OCI-LY7 (cell line): ENCODE results near the gene RFX2. TPM values are rescaled to one million over a fixed set of nuclear protein-coding genes. Genes with fewer than 3 reads are reported as not detected.

Experiments used
- BruUV-seq: library from RNA; stranded (reverse); fragments of 400-500 nt; replicated peaks from 2 replicates; lab custom pipeline; 2021; lab: Mats Ljungman, UMichigan
- CTCF ChIA-PET: fragments of 300-600 bp; sonication (Branson Sonifier 250); formaldehyde crosslinking; loops from one replicate; lab custom pipeline; 2022; ENCODE audit warnings: antibody characterized with exemption; ENCODE audit not compliant: unreplicated experiment; lab: Charles Lee
- POLR2A ChIA-PET: fragments of 300-600 bp; sonication (Branson Sonifier 250); formaldehyde crosslinking; loops from one replicate; lab custom pipeline; 2022; ENCODE audit warnings: antibody characterized with exemption; lab: Charles Lee
- DNase-seq: peaks from one replicate; pipeline ENCODE4 v3.0.0-alpha.2; 2015; ENCODE audit warnings: low spot score
- H2AFZ ChIP-seq: fragments of 200-600 bp; sonication (generic), shearing (Covaris generic); 2 replicates; pipeline ENCODE4 v1.6.1; 2014; ENCODE audit warnings: mild to moderate bottlenecking, antibody characterized with exemption, low read length, moderate library complexity
- H3K27ac ChIP-seq: fragments of 200-600 bp; sonication (generic); 2 replicates; pipeline ENCODE4 v1.5.1; 2014; ENCODE audit warnings: mixed run types, low read depth, mild to moderate bottlenecking, moderate library complexity, low read length, inconsistent platforms; ENCODE audit not compliant: poor library complexity, severe bottlenecking
- H3K36me3 ChIP-seq: fragments of 200-600 bp; sonication (generic); 2 replicates; pipeline ENCODE4 v1.6.1; 2014; ENCODE audit warnings: mild to moderate bottlenecking, antibody characterized with exemption, low read length, moderate library complexity, mixed read lengths; ENCODE audit not compliant: insufficient read depth
- H3K4me1 ChIP-seq: fragments of 200-600 bp; sonication (generic); 2 replicates; pipeline ENCODE4 v1.5.1; 2014; ENCODE audit warnings: mild to moderate bottlenecking, low read length; ENCODE audit not compliant: insufficient read depth, poor library complexity, severe bottlenecking
- H3K4me2 ChIP-seq: fragments of 200-600 bp; sonication (generic); 2 replicates; pipeline ENCODE4 v1.6.1; 2014; ENCODE audit warnings: mild to moderate bottlenecking, low read length
- H3K4me3 ChIP-seq: fragments of 200-600 bp; sonication (generic); 2 replicates; pipeline ENCODE4 v1.5.1; 2014; ENCODE audit warnings: mild to moderate bottlenecking, low read depth, low read length; ENCODE audit not compliant: poor library complexity, severe bottlenecking
- H3K79me2 ChIP-seq: fragments of 200-600 bp; sonication (generic); 2 replicates; pipeline ENCODE4 v1.6.1; 2016; ENCODE audit warnings: low read depth, mild to moderate bottlenecking, low read length, moderate library complexity, mixed read lengths; ENCODE audit not compliant: insufficient read depth
- H3K9me2 ChIP-seq: fragments of 200-600 bp; sonication (generic); 2 replicates; pipeline ENCODE4 v1.6.1; 2016; ENCODE audit warnings: mild to moderate bottlenecking, low read length, mixed read lengths; ENCODE audit not compliant: insufficient read depth
- H3K9me3 ChIP-seq: fragments of 200-600 bp; sonication (generic); 2 replicates; pipeline ENCODE4 v1.6.1; 2014; ENCODE audit warnings: mild to moderate bottlenecking, mixed run types, low read length, mixed read lengths
- H4K20me1 ChIP-seq: fragments of 200-600 bp; sonication (generic); 2 replicates; pipeline ENCODE4 v1.6.1; 2014; ENCODE audit warnings: mild to moderate bottlenecking, antibody characterized with exemption, low read length, moderate library complexity, mixed read lengths; ENCODE audit not compliant: insufficient read depth
- CTCF ChIP-seq: fragments of 200-600 bp; sonication (generic); conservative IDR thresholded peaks from 2 replicates; pipeline ENCODE4 v1.5.1; 2014; ENCODE audit warnings: mild to moderate bottlenecking, antibody characterized with exemption, low read length, moderate library complexity, mixed read lengths
- EZH2phosphoT487 ChIP-seq: fragments of 200-600 bp; sonication (generic); IDR thresholded peaks from 2 replicates; pipeline ENCODE4 v1.6.1; 2018; ENCODE audit warnings: low read depth, borderline replicate concordance, mild to moderate bottlenecking, mixed run types, antibody characterized with exemption, low read length, moderate library complexity, mixed read lengths
- intact Hi-C: fragments of 100-400 bp; cut with micrococcal nuclease; formaldehyde crosslinking; loops from one replicate; pipeline ENCODE4 v1.10.0; 2022; ENCODE audit not compliant: unreplicated experiment
- total RNA-seq, 2 experiments: library from RNA; depleted of rRNA in 1 of 2; stranded (reverse); fragments of >200 nt in 1 of 2; shearing (Covaris generic) in 1 of 2; gene quantifications; 2 replicates each; pipeline ENCODE4 v1.2.3, GENCODE V29; 2014 to 2022

Gene RFX2
- total RNA-seq, 2 experiments from 2014 or later: 11.0 to 11.8 TPM

GRCh38 chr19:6059396-6059947 lies 50.8 kb downstream of the RFX2 start:
- intact Hi-C loops: loop anchor here (10.0 kb wide), 1 partner anchor 245 kb away; no protein-coding TSS in a partner anchor
- H3K36me3 ChIP-seq: no peaks in the 10 kb centered on the region
- H3K4me3 ChIP-seq: no peak overlapping the region
- no peaks in the 10 kb centered on the region for H3K9me3 ChIP-seq
- TF ChIP-seq EZH2phosphoT487 (no peak), CTCF (no peak)
- H2AFZ ChIP-seq: no peak overlapping the region
- DNase-seq: no peak
- ChIA-PET CTCF (no interaction called here), POLR2A (no interaction called here)
- no peaks in the 10 kb centered on the region for H4K20me1 ChIP-seq
- H3K27ac ChIP-seq: no peak overlapping the region
- H3K9me2 ChIP-seq: no peaks in the 10 kb centered on the region
- no peak overlapping the region for H3K4me2 ChIP-seq
- no peaks in the 10 kb centered on the region for H3K79me2 ChIP-seq
- no peaks in the 10 kb centered on the region for H3K4me1 ChIP-seq
- no TSS peak for BruUV-seq

GRCh38 chr19:6058518-6059201 lies 51.6 kb downstream of the RFX2 start:
- no TSS peak for BruUV-seq
- Histone ChIP-seq H3K4me3 (no peak overlapping the region), H3K4me2 (no peak overlapping the region), H2AFZ (no peak overlapping the region), H3K79me2 (no peaks in the 10 kb centered on the region), H3K36me3 (no peaks in the 10 kb centered on the region), H3K9me3 (no peaks in the 10 kb centered on the region), H3K27ac (no peak overlapping the region), H3K9me2 (no peaks in the 10 kb centered on the region), H4K20me1 (no peaks in the 10 kb centered on the region), H3K4me1 (no peaks in the 10 kb centered on the region)
- ChIA-PET CTCF (no interaction called here), POLR2A (no interaction called here)
- intact Hi-C loops: loop anchor here (10.0 kb wide), 1 partner anchor 246 kb away; no protein-coding TSS in a partner anchor
- DNase-seq: no peak
- TF ChIP-seq EZH2phosphoT487: no peak
- TF ChIP-seq CTCF: no peak
